ENCODE data around the gene GRID1.

DNA sequence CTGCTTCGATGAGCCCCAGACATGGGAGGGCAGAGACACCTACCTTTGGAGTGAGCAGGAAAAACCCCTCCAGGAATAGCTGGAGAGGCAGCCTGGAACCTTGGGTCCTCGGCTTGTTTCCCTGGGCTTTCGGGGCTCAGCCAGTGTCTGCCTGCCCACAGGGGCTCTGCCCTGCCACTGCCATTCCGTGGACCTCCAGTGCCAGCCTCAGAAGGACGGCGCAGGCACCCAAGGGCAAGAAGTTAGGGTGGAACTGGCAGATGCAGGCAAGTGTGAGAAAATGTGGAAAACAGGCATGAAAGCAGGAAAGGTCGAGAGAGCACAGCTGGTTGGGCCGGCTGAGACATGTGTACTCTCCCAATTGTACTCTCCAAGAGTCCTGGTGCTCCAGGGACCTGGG, 281.5 kb downstream of the GRID1 start:
- TF ChIP-seq, protein P1, sequence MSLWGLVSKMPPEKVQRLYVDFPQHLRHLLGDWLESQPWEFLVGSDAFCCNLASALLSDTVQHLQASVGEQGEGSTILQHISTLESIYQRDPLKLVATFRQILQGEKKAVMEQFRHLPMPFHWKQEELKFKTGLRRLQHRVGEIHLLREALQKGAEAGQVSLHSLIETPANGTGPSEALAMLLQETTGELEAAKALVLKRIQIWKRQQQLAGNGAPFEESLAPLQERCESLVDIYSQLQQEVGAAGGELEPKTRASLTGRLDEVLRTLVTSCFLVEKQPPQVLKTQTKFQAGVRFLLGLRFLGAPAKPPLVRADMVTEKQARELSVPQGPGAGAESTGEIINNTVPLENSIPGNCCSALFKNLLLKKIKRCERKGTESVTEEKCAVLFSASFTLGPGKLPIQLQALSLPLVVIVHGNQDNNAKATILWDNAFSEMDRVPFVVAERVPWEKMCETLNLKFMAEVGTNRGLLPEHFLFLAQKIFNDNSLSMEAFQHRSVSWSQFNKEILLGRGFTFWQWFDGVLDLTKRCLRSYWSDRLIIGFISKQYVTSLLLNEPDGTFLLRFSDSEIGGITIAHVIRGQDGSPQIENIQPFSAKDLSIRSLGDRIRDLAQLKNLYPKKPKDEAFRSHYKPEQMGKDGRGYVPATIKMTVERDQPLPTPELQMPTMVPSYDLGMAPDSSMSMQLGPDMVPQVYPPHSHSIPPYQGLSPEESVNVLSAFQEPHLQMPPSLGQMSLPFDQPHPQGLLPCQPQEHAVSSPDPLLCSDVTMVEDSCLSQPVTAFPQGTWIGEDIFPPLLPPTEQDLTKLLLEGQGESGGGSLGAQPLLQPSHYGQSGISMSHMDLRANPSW (CRISPR knock-in tag; IDR thresholded peaks at IDR 0.05), result no peak
- TF ChIP-seq, protein P2, sequence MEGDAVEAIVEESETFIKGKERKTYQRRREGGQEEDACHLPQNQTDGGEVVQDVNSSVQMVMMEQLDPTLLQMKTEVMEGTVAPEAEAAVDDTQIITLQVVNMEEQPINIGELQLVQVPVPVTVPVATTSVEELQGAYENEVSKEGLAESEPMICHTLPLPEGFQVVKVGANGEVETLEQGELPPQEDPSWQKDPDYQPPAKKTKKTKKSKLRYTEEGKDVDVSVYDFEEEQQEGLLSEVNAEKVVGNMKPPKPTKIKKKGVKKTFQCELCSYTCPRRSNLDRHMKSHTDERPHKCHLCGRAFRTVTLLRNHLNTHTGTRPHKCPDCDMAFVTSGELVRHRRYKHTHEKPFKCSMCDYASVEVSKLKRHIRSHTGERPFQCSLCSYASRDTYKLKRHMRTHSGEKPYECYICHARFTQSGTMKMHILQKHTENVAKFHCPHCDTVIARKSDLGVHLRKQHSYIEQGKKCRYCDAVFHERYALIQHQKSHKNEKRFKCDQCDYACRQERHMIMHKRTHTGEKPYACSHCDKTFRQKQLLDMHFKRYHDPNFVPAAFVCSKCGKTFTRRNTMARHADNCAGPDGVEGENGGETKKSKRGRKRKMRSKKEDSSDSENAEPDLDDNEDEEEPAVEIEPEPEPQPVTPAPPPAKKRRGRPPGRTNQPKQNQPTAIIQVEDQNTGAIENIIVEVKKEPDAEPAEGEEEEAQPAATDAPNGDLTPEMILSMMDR (IDR thresholded peaks at IDR 0.05 in 2 of 3, conservative IDR thresholded peaks at IDR 0.05 in 1 of 3; ENCODE audit: insufficient read depth in 2 of 3, low read depth in 1 of 3, low read length in 3 of 3), result no peak
- TF ChIP-seq HMG20B (CRISPR knock-in tag; IDR thresholded peaks at IDR 0.05) (no peak), KLF16 (IDR thresholded peaks at IDR 0.05) (no peak), SMARCA4 (IDR thresholded peaks at IDR 0.05) (no peak), CEBPB (tag; IDR thresholded peaks at IDR 0.05) (no peak)
- TF ChIP-seq, protein P3, sequence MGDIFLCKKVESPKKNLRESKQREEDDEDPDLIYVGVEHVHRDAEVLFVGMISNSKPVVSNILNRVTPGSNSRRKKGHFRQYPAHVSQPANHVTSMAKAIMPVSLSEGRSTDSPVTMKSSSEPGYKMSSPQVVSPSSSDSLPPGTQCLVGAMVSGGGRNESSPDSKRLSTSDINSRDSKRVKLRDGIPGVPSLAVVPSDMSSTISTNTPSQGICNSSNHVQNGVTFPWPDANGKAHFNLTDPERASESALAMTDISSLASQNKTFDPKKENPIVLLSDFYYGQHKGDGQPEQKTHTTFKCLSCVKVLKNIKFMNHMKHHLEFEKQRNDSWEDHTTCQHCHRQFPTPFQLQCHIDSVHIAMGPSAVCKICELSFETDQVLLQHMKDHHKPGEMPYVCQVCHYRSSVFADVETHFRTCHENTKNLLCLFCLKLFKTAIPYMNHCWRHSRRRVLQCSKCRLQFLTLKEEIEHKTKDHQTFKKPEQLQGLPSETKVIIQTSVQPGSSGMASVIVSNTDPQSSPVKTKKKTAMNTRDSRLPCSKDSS (IDR thresholded peaks at IDR 0.05; ENCODE audit: low read depth, partially characterized antibody), result no peak
